GM13976 (cell line): ENCODE results near the gene GNPDA2.

ENCODE experiments used
- DNase-seq: peaks from one replicate; pipeline ENCODE4 v3.0.0; 2012; ENCODE audit warnings: low spot score
- in situ Hi-C: fragments of 300-500 bp; cut with MboI; formaldehyde crosslinking; loops from one replicate; pipeline ENCODE4 v1.12.0; 2022; ENCODE audit warnings: low sequenced_read_pairs, mixed read lengths, inconsistent platforms; ENCODE audit not compliant: unreplicated experiment
- TF ChIP-seq, protein P1 (sequence below): IDR thresholded peaks from 2 replicates; pipeline ENCODE4 v1.5.1; 2012; ENCODE audit warnings: borderline replicate concordance, mild to moderate bottlenecking; ENCODE audit not compliant: insufficient read depth; ENCODE audit errors: extremely low read depth, missing control alignments, control extremely low read depth

Gene GNPDA2

DNA sequence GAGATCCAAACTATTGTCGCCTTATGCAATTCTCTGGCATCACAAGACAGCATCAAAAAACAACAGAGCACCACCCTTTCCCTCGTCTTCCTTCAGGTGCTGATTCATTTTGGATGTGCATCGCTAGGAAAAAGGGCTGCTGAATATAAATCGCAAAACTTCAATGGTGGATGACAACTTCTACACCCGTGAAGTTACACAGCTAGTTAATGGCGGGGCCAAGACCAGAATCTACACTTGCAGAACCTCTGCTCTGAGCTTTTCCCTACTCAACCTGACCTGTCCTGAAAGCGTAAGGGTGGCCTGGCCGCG, 674 bp downstream of the GNPDA2 start:
- DNase-seq, result no peak
- TF ChIP-seq, protein P1, sequence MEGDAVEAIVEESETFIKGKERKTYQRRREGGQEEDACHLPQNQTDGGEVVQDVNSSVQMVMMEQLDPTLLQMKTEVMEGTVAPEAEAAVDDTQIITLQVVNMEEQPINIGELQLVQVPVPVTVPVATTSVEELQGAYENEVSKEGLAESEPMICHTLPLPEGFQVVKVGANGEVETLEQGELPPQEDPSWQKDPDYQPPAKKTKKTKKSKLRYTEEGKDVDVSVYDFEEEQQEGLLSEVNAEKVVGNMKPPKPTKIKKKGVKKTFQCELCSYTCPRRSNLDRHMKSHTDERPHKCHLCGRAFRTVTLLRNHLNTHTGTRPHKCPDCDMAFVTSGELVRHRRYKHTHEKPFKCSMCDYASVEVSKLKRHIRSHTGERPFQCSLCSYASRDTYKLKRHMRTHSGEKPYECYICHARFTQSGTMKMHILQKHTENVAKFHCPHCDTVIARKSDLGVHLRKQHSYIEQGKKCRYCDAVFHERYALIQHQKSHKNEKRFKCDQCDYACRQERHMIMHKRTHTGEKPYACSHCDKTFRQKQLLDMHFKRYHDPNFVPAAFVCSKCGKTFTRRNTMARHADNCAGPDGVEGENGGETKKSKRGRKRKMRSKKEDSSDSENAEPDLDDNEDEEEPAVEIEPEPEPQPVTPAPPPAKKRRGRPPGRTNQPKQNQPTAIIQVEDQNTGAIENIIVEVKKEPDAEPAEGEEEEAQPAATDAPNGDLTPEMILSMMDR, result no peak
- in situ Hi-C loops, result no loop called here

GRCh38 chr4:44725166-44725565, 1.2 kb downstream of the GNPDA2 start:
- TF ChIP-seq, protein P1, result no peak
- in situ Hi-C loops, result no loop called here
- DNase-seq, result no peak

DNA sequence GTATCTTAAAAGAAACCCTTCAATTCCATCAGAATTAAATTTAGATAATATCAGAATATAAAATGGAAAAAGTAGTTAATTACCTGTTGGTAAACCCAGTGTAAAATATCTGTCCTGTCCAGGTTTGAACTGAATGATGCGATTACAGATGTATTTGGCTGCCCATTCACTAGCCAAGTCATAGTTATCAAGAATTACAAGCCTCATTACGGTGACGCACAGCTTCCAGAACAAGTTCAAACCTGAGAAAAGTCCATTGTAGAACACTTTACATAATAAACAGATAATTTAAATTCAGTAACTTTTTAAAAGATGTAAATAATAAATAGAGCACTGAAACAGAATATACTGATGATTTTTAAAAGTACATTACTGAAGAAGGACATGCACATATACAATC, 4.4 kb downstream of the GNPDA2 start:
- TF ChIP-seq, protein P1, result no peak
- no peak for DNase-seq
- in situ Hi-C loops, result no loop called here

DNA sequence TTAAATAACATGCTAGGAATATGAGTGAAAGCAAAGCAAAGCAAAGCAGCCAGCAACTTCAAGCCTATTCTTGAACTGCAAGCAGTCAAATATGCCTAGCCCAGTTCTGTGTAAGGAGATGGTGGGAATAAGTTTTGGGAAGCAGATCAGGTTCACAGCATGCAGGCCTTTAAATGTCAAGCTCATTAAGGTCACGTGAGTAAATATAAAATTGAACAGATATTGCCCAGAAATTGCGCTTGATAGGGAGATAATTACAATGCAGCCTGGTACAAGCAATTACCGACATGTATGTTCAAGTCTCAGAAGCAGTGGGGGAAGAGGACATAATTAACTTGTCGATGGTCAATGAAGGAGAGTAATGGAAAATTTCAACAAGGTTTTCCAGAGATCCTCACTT, 6.0 kb downstream of the GNPDA2 start:
- in situ Hi-C loops, result no loop called here
- no peak for DNase-seq
- TF ChIP-seq, protein P1, result no peak

GRCh38 chr4:44716597-44716996, 9.8 kb downstream of the GNPDA2 start:
- TF ChIP-seq, protein P1, result no peak
- in situ Hi-C loops, result no loop called here
- no peak for DNase-seq

GRCh38 chr4:44713125-44713524, 13.2 kb downstream of the GNPDA2 start:
- TF ChIP-seq, protein P1, result no peak
- in situ Hi-C loops, result no loop called here
- no peak for DNase-seq

GRCh38 chr4:44704673-44705072, 21.7 kb downstream of the GNPDA2 start:
- TF ChIP-seq, protein P1, result no peak
- DNase-seq, result no peak
- in situ Hi-C loops, result no loop called here
